ENCODE measurements around the gene PARP4.
"Not testable (repeated sequence)": the region's sequence is repeated elsewhere in the genome, so short reads cannot be mapped to it uniquely, and the experiment has no call there.

The PARP4 gene

DNA sequence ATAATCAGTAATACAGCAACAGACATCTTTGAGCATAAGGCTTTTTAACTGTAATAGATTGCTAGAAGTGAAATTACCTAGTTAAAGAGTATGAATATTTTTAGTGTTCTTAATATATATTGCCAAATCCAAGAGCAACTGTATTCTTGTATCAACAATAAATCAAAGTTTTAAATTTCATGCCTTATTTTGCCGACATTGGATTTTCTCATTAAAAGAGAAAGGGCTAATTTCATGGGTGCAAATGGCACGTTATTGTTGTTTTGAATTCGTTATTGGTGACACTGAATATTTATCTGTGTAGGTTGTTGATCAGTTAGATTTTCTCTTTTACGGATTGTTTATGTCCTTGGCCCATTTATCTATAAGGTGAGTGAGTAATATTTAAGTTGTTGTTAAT, 106.1 kb downstream of the PARP4 start:
- ATAC-seq = no peak
- TF ChIP-seq OSR1 (CRISPR knock-in tag; IDR thresholded peaks at IDR 0.05) (no peak), PPARA (CRISPR knock-in tag; IDR thresholded peaks at IDR 0.05; ENCODE audit: borderline replicate concordance) (no peak), RARB (CRISPR knock-in tag; IDR thresholded peaks at IDR 0.05) (no peak), CSDC2 (CRISPR knock-in tag; IDR thresholded peaks at IDR 0.05) (no peak)
- TF ChIP-seq, protein P1, sequence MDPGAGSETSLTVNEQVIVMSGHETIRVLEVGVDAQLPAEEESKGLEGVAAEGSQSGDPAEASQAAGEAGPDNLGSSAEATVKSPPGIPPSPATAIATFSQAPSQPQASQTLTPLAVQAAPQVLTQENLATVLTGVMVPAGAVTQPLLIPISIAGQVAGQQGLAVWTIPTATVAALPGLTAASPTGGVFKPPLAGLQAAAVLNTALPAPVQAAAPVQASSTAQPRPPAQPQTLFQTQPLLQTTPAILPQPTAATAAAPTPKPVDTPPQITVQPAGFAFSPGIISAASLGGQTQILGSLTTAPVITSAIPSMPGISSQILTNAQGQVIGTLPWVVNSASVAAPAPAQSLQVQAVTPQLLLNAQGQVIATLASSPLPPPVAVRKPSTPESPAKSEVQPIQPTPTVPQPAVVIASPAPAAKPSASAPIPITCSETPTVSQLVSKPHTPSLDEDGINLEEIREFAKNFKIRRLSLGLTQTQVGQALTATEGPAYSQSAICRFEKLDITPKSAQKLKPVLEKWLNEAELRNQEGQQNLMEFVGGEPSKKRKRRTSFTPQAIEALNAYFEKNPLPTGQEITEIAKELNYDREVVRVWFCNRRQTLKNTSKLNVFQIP (CRISPR knock-in tag; IDR thresholded peaks at IDR 0.05; ENCODE audit: borderline replicate concordance, low read depth) = no peak

DNA sequence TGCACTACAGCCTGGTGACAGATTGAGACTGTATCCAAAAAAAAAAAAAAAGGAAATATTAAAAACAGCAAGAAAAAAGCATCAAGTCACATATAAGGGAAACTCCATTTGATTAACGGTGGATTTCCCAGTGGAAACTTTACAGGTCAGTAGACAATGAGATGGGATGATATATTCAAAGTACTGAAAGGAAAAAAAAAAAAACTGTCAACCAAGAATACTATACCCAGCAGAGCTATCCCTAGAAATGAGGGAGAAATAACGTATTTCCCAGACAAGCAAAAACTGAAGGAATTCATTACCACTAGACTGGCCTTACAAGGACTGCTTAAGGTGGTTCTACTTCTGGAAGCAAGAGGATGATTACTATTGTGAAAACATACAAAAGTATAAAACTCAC, 115.8 kb downstream of the PARP4 start:
- no peak for ATAC-seq
- TF ChIP-seq SNAI2 (CRISPR knock-in tag; IDR thresholded peaks at IDR 0.05) (no peak), ZFP30 (CRISPR knock-in tag; IDR thresholded peaks at IDR 0.05) (no peak)
- TF ChIP-seq, protein P2, sequence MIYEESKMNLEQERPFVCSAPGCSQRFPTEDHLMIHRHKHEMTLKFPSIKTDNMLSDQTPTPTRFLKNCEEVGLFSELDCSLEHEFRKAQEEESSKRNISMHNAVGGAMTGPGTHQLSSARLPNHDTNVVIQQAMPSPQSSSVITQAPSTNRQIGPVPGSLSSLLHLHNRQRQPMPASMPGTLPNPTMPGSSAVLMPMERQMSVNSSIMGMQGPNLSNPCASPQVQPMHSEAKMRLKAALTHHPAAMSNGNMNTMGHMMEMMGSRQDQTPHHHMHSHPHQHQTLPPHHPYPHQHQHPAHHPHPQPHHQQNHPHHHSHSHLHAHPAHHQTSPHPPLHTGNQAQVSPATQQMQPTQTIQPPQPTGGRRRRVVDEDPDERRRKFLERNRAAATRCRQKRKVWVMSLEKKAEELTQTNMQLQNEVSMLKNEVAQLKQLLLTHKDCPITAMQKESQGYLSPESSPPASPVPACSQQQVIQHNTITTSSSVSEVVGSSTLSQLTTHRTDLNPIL (CRISPR knock-in tag; IDR thresholded peaks at IDR 0.05; ENCODE audit: low read depth) = no peak

DNA sequence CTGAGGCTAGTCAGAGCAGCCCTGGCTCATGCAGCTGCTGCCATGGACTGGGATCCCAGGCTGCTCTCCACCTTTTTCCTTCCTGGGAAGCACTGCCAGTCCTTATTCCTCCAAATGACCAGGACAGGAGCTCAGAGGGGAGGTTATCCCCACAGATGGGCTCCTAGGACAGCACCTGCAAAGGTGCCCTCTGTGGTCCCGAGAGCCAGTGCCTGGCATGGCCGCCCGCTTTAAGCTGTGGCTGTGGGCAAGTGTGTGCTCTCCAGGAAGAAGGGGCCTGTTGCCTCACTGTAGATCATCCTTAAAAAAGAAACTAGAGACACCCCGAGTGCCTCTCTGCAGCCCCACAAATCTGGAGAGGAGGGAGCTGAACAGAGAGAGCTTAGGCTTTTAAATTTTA, 119.6 kb downstream of the PARP4 start:
- no peak for TF ChIP-seq ARNTL (CRISPR knock-in tag; IDR thresholded peaks at IDR 0.05; ENCODE audit: borderline replicate concordance, low read depth)
- no peak for TF ChIP-seq SNAI2 (CRISPR knock-in tag; IDR thresholded peaks at IDR 0.05)
- TF ChIP-seq, protein P1 (CRISPR knock-in tag; IDR thresholded peaks at IDR 0.05; ENCODE audit: borderline replicate concordance, low read depth) = no peak
- TF ChIP-seq ZC3H10 (CRISPR knock-in tag; IDR thresholded peaks at IDR 0.05) = no peak
- TF ChIP-seq, protein P3, sequence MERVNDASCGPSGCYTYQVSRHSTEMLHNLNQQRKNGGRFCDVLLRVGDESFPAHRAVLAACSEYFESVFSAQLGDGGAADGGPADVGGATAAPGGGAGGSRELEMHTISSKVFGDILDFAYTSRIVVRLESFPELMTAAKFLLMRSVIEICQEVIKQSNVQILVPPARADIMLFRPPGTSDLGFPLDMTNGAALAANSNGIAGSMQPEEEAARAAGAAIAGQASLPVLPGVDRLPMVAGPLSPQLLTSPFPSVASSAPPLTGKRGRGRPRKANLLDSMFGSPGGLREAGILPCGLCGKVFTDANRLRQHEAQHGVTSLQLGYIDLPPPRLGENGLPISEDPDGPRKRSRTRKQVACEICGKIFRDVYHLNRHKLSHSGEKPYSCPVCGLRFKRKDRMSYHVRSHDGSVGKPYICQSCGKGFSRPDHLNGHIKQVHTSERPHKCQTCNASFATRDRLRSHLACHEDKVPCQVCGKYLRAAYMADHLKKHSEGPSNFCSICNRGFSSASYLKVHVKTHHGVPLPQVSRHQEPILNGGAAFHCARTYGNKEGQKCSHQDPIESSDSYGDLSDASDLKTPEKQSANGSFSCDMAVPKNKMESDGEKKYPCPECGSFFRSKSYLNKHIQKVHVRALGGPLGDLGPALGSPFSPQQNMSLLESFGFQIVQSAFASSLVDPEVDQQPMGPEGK (CRISPR knock-in tag; IDR thresholded peaks at IDR 0.05; ENCODE audit: borderline replicate concordance) = no peak
- TF ChIP-seq RARB (CRISPR knock-in tag; IDR thresholded peaks at IDR 0.05) = no peak
- TF ChIP-seq, protein P4, sequence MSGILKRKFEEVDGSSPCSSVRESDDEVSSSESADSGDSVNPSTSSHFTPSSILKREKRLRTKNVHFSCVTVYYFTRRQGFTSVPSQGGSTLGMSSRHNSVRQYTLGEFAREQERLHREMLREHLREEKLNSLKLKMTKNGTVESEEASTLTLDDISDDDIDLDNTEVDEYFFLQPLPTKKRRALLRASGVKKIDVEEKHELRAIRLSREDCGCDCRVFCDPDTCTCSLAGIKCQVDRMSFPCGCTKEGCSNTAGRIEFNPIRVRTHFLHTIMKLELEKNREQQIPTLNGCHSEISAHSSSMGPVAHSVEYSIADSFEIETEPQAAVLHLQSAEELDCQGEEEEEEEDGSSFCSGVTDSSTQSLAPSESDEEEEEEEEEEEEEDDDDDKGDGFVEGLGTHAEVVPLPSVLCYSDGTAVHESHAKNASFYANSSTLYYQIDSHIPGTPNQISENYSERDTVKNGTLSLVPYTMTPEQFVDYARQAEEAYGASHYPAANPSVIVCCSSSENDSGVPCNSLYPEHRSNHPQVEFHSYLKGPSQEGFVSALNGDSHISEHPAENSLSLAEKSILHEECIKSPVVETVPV (CRISPR knock-in tag; IDR thresholded peaks at IDR 0.05) = no peak
- no peak for TF ChIP-seq ISL1 (CRISPR knock-in tag; IDR thresholded peaks at IDR 0.05)
- no peak for TF ChIP-seq ZFP3 (CRISPR knock-in tag; IDR thresholded peaks at IDR 0.05)
- no peak for TF ChIP-seq BACH2 (CRISPR knock-in tag; IDR thresholded peaks at IDR 0.05; ENCODE audit: borderline replicate concordance)
- TF ChIP-seq ZNF8 (CRISPR knock-in tag; IDR thresholded peaks at IDR 0.05) = no peak
- no peak for TF ChIP-seq OSR1 (CRISPR knock-in tag; IDR thresholded peaks at IDR 0.05)
- no peak; the same call in 2 of the 3 replicates for ATAC-seq

DNA sequence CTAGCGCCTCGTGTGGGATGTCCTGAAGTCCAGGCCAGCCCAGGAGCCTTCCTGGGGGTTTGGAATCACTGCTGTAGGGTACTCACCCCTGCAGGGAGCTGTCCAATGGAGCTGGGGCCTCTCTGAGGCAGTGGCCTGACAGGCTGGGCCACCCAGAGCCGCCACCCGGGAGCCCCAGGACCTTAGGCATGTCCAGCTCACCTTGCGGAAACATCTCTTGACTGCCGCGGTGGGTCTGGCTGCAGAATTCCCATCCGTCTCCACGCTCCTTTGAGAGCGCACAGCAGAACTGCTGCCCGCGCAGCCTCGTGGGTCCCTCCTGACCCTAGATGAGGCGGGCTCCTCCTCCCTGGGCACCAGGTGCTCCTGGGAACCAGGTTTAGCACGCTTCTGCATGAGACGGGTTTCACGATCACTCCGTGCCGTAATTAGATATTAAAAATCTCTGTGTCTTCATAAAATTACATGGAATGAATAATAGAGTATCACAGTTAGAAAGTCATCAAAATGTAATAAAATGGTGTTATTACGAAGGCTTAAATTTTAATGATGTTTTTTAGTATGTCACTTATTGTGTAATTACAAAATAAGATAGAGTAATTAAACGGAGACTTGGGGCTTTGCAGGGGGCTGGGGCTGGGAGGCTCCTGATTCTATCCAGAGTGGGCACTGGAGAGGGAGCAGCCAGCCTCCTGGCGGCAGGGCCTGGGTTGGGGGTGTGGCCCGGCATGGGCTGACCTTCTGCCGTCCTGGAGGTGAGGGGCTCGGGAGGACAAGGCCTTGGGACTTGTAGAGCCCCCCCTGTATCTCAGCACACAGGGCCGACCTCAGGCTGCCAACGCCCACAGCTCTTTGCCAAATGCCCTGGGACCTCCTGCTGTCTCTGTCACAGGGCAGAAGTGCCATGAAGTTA, 120.6 kb downstream of the PARP4 start:
- ATAC-seq = not testable (repeated sequence)

DNA sequence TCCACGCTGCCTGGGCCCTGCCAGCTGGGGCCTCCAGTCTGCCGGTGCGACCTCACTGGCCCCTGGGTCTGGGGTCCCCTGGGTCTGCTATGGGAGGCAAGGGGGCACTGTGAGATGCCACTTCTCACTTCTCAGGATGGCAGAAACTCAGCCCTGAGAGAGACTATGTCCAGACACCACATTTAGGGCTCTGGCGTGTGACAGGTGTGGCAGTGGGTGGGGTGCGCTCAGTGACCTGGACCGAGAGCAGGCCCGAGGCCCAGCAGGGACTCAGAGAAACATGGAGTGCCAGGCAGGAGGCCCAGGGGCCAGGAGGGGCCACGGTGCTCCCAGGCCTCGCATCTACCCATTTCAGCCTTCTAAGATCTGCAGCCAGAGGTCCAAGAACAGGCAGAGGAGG, 121.8 kb downstream of the PARP4 start:
- not testable (repeated sequence) for ATAC-seq
